Activated naive CD8-positive, alpha-beta T cell (primary cell): Measurements from ENCODE around the gene FLVCR2.
"Not testable (repeated sequence)": the region's sequence is repeated elsewhere in the genome, so short reads cannot be mapped to it uniquely, and the experiment has no call there.

Experiments
- H3K27ac Mint-ChIP-seq: one replicate; pipeline ENCODE4 v1.8.0; 2021; ENCODE audit warnings: mixed read lengths
- H3K27me3 Mint-ChIP-seq: one replicate; pipeline ENCODE4 v1.8.0; 2021; ENCODE audit warnings: mixed read lengths
- H3K36me3 Mint-ChIP-seq: one replicate; pipeline ENCODE4 v1.8.0; 2021; ENCODE audit warnings: mixed read lengths
- H3K4me1 Mint-ChIP-seq: one replicate; pipeline ENCODE4 v1.8.0; 2021; ENCODE audit warnings: low read depth, mixed read lengths
- H3K4me3 Mint-ChIP-seq: one replicate; pipeline ENCODE4 v1.8.0; 2021; ENCODE audit warnings: mild to moderate bottlenecking, mixed read lengths
- H3K9me3 Mint-ChIP-seq: one replicate; pipeline ENCODE4 v1.8.0; 2021; ENCODE audit warnings: low read depth, mixed read lengths

The FLVCR2 gene

GRCh38 chr14:75673345-75674035 is 95.1 kb downstream of the FLVCR2 start:
- Mint-ChIP-seq H3K27ac (no peak overlapping the region), H3K4me3 (no peak overlapping the region), H3K27me3 (no peaks in the 10 kb centered on the region), H3K9me3 (peaks cover 3% of the 10 kb centered on the region), H3K36me3 (peaks cover 35% of the 10 kb centered on the region), H3K4me1 (peaks cover 4% of the 10 kb centered on the region)

- Mint-ChIP-seq H3K27ac (no peak overlapping the region), H3K27me3 (no peaks in the 10 kb centered on the region), H3K36me3 (peaks cover 24% of the 10 kb centered on the region), H3K4me1 (peaks cover 4% of the 10 kb centered on the region), H3K4me3 (no peak overlapping the region), H3K9me3 (peaks cover 3% of the 10 kb centered on the region)
Measured at GRCh38 chr14:75675265-75675960, 97.0 kb downstream of the FLVCR2 start.

- Mint-ChIP-seq H3K36me3 (peaks cover 41% of the 10 kb centered on the region), H3K27me3 (no peaks in the 10 kb centered on the region), H3K9me3 (no peaks in the 10 kb centered on the region), H3K27ac (no peak overlapping the region), H3K4me1 (peaks cover 4% of the 10 kb centered on the region), H3K4me3 (no peak overlapping the region)
Measured at GRCh38 chr14:75685910-75686309, 107.5 kb downstream of the FLVCR2 start.

- Mint-ChIP-seq H3K27ac (no peak overlapping the region), H3K9me3 (no peaks in the 10 kb centered on the region), H3K4me1 (peaks cover 4% of the 10 kb centered on the region), H3K36me3 (peaks cover 51% of the 10 kb centered on the region), H3K27me3 (no peaks in the 10 kb centered on the region), H3K4me3 (no peak overlapping the region)
Measured at GRCh38 chr14:75689012-75689411, 110.6 kb downstream of the FLVCR2 start.

GRCh38 chr14:75690010-75690409 is 111.6 kb downstream of the FLVCR2 start:
- H3K36me3 Mint-ChIP-seq, result peaks cover 48% of the 10 kb centered on the region
- H3K27ac Mint-ChIP-seq, result no peak overlapping the region
- no peaks in the 10 kb centered on the region for H3K27me3 Mint-ChIP-seq
- H3K4me3 Mint-ChIP-seq, result no peak overlapping the region
- H3K4me1 Mint-ChIP-seq, result peaks cover 4% of the 10 kb centered on the region
- no peaks in the 10 kb centered on the region for H3K9me3 Mint-ChIP-seq

GRCh38 chr14:75695025-75695424 is 116.6 kb downstream of the FLVCR2 start:
- H3K4me3 Mint-ChIP-seq, H3K27ac Mint-ChIP-seq, H3K27me3 Mint-ChIP-seq, H3K4me1 Mint-ChIP-seq, H3K9me3 Mint-ChIP-seq: not testable (repeated sequence)
- peaks cover 42% of the 10 kb centered on the region for H3K36me3 Mint-ChIP-seq

- Mint-ChIP-seq H3K27ac (no peak overlapping the region), H3K36me3 (peaks cover 45% of the 10 kb centered on the region), H3K27me3 (no peaks in the 10 kb centered on the region), H3K4me1 (no peaks in the 10 kb centered on the region), H3K4me3 (no peak overlapping the region), H3K9me3 (no peaks in the 10 kb centered on the region)
Measured at GRCh38 chr14:75697386-75697785, 119.0 kb downstream of the FLVCR2 start.
